Activated CD4-positive, CD25-positive, alpha-beta regulatory T cell (primary cell): ENCODE data around the gene CHRNB2.
"Not testable (repeated sequence)": the region's sequence is repeated elsewhere in the genome, so short reads cannot be mapped to it uniquely, and the experiment has no call there.

Experiments
- DNase-seq, 4 experiments: peaks; one replicate each; lab custom pipeline; 2025; lab: John Stamatoyannopoulos, UW

CHRNB2 gene, protein sequence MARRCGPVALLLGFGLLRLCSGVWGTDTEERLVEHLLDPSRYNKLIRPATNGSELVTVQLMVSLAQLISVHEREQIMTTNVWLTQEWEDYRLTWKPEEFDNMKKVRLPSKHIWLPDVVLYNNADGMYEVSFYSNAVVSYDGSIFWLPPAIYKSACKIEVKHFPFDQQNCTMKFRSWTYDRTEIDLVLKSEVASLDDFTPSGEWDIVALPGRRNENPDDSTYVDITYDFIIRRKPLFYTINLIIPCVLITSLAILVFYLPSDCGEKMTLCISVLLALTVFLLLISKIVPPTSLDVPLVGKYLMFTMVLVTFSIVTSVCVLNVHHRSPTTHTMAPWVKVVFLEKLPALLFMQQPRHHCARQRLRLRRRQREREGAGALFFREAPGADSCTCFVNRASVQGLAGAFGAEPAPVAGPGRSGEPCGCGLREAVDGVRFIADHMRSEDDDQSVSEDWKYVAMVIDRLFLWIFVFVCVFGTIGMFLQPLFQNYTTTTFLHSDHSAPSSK

DNA sequence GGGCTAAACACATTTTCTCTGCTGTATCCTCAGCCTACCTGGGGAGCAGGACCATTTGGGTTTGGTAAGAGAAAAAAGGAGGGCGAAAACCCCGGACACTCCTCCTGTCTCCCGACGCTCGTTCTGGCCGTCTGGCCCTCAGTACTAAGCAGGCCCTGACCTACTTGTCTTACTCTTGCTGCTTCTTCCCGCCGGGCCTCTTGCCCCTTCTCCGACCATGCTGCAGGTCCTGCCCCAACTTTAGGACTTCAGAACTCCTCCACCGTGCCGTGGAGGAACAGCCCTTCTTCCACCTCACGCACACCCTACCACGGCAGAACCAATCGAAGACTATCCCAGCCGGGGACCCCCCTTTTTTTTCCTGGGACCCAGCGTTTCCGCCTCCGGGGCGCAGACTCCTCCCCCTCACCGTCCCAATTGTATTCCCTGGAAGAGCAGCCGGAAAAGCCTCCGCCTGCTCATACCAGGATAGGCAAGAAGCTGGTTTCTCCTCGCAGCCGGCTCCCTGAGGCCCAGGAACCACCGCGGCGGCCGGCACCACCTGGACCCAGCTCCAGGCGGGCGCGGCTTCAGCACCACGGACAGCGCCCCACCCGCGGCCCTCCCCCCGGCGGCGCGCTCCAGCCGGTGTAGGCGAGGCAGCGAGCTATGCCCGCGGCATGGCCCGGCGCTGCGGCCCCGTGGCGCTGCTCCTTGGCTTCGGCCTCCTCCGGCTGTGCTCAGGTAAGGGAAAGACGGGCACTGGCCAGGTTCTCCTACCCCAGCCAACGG is at the start of gene CHRNB2:
Gene CHRNB2 (plus strand): TSS at position 393 of the 771 bp plus-strand sequence. CDS start 267 bp downstream, at position 660.
- peak; percentile 30 to 57 (median 44) for DNase-seq

DNA sequence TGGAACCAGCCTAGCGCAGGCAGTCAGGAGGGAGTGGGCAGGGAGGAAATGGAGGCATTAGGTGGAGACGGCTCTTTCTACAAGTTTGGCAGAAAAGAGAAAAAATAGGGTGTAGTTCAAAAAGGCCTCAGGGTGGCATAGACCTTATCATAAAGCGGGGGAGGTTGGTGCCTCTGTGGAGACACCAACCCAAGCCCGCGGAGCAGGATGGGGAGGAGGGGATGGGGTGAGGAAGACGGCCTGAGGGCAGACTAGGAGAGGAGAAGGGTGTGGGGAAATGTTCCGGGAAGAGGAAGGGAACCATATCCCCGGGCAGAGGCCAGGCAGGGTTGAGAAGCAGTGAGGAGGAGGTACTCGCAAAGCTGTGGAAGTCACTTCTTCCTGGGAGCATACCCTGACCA is 48.0 kb upstream of the CHRNB2 start:
- no peak for DNase-seq

DNA sequence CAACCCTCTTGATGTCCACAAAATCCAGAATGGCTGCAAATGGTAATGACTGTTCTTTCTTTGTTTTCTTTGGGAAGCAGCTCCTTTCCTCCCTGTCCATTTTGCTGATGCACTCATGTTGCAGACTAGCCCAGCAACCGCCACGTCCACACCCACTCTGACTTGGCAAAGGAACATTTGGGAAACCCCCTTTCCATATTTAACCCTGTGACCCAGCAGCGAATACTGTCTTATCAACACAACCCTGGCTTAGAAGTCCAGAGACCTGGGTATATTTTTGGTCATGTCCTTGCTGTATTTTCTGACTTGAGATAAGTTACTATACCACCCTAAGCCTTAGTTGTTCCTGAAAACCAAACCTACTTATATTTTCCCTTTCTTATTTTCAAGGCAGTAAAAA is 47.2 kb upstream of the CHRNB2 start:
- no peak for DNase-seq

DNA sequence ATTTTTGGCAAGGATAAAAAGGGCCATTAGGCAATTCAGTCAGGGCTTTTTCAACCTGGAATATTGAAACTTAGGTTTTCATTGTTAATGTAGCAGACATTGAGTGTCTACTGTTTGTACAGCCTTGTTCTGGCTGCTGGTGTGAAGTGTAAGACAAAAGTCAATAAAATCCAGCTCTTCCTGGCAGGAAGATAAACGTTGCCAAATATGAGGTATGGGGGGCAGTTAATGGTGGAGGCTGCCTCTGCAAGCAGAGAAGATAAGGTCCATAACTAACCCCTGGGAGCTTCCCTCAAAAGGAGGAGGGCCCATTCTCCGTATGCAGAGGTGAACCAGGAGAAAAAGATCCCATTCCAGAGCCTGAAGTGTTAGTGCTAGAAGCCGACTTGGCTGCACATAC is 45.9 kb upstream of the CHRNB2 start:
- DNase-seq, result no peak

DNA sequence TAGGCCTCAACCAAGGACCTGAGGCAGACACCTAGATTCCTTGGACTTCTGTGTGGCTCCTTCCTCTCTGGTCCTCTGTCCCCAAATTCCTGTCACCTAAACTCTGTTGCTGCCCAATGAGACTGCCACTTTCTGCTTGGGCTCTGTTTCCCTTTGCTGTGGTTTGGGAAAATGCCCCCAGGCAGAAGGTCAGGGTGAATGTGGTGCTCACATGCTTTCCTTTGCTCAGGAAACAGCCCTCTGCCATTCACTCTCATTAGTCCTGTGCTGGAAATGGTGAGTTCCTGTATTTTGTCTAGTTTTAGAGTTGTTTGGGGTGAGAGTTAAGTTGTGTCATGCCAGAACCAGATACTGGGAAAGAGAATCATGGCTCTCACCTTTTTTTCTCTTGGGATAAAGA is 42.7 kb upstream of the CHRNB2 start:
- DNase-seq, result no peak

DNA sequence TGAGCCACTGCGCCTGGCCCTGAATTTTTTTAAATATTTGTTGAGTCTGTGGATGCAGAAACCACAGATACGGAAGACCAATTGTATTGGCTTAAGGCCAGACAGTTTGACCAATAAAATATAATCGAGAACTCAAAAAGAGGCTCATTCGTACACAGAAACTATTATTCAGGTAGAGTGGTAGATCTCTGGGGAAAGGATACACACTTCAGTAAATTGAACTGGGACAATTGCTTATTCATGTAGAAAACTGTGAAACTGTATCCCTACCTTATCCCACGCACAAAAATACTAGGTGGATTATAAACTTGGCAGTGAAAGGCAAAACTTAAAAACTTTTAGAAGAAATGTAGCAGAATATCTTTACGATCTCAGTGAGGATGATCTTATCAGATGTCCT is 40.4 kb upstream of the CHRNB2 start:
- DNase-seq, result no peak

DNA sequence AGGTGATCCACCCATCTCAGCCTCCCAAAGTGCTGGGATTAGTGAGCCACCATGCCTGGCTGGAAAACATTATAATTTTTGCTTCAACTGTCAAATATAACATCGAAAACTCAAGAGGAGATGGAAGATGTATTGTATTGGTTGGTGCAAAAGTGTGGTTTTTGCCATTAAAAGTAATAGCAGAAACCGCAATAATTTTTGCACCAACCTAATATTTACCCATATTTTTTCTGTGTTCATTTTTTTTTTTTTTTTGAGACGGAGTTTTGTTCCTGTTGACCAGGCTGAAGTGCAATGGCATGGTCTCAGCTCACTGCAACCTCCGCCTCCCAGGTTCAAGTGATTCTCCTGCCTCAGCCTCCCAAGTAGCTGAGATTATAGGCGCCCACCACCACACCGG is 38.3 kb upstream of the CHRNB2 start:
- no peak for DNase-seq

DNA sequence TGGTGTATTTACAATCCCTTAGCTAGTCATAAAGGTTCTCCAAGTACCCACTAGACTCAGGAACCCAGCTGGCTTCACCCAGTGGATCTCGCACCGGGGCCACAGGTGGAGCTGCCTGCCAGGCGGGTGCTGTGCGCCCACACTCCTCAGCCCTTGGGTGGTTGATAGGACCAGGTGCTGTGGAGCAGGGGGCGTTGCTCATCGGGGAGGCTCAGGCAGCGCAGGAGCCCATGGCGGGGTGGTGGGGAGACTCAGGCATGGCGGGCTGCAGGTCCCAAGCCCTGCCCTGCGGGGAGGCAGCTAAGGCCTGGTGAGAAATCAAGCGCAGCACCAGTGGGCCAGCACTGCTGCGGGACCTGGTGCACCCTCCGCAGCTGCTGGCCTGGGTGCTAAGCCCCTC is 35.6 kb upstream of the CHRNB2 start:
- DNase-seq, result not testable (repeated sequence)

DNA sequence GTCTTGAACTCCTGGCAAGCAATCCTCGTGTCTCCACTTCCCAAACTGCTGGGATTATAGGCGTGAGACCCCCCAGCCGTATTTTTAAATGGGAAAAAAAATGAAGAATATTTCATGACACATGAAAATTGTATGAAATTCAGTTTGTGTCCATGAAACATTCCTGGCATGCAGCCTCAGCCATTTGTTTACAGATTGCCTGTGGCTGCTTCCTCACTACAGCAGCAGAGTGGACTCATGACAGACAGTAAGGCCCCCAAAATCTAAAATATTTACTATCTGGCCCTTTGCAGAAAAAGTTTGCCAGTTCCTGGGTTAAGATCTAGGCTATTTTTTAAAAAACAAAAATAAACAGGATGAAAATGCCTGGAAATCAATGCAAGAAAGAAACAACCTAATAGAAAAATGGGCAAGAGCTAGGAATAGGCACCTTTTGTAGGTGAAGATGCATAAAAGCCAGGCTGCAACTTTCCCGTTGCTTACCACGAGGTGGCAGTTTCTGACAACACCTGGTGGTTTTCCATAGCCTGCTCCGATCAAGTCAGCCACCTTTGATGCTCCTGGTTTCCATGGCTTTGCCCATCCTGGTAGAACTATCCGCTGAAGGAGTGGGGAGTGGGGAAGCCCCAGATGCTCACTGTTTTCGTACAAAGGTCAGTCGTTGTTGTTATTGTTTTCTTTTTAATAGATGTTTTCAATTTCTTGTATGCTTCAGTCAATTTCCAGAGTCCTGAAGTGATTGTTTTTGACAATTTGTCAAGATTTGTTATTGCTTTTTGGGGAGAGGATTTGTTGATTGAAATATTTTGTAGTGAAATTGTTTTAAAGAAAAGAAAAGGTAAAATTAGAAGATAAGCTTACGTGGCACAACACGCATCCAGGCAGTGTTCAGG is 33.4 kb upstream of the CHRNB2 start:
- DNase-seq, result no peak

DNA sequence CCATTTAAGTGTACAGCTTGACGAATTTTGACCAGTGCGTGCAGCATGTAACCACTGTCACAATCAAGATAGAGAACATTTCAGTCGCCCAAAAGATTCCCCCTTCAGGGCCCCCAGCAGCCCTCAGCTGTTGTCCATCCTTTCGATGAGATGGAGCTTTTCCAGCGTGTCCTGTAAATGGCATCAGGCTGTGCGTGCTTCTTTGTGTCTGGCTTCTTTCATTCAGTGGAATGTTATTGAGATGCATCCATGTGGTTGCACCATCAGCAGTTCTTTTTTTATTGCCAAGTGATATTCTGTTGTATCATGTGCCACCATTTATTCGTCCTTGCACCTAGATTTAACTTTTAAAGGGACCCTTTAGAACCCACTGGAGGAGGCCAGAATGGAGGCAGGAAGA is 31.0 kb upstream of the CHRNB2 start:
- no peak for DNase-seq

DNA sequence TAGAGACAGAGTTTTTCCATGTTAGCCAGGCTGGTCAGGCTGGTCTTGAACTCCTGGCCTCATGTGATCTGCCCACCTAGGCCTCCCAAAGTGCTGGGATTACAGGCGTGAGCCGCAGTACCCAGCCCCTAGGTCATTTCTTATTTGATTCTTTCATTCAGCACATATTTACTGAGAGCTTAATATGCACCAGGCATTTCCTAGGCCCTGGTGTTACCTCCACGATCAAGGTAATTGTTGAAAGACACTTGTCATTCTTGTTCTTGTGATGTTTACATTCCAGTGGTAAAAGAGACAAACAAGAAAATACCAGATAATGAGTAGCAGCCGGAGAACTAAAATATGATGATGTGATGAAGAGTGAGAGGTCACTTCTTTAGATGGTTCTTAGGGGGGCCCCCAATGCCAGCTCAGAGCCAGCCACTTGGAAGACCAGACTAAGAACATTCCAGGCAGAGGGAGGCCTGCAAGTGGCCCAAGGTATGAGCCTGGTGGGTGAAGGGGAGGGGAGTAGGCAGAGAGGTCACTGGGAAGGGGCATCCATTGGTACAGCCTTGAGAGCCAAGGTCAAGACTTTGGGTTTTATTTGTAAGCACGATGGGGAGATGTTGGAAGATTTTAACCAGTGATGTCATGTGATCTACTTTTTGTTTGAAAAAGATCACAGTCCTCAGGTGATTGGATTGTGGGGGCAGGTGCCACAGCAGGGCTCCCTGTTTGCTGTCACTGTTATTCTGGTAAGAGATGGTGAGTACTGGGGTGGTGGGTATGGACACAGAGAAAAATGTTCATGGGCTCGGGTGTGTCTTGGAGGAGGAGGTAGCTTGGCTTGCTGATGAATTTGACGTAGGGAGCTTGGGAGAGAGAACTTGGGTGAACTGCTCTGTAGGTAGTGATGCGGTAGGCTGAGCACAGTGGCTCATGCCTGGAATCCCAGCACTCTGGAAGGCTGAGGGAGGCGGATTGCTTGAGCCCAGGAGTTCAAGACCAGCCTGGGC is 27.8 kb upstream of the CHRNB2 start:
- DNase-seq, result no peak

DNA sequence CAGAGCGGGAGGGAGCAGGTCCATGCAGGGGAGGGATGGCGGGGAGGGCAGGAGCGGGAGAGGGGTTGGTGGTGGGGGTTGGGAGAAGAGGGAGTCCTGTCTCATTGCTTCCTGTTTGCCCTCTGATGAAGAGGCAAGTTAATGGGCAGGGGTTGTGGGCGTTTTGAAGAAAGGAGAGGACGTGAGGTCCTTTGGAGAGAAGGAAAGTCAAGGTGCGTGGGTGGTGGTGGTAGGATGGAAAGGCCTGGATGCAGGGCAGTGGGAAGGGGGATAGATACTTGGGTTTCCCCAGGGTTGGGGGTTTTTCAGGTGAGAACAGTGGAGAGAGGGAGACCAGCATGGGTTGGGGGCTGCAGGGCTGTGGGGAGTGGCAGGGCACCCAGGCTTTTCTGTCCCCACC is 26.3 kb upstream of the CHRNB2 start:
- DNase-seq, result no peak

DNA sequence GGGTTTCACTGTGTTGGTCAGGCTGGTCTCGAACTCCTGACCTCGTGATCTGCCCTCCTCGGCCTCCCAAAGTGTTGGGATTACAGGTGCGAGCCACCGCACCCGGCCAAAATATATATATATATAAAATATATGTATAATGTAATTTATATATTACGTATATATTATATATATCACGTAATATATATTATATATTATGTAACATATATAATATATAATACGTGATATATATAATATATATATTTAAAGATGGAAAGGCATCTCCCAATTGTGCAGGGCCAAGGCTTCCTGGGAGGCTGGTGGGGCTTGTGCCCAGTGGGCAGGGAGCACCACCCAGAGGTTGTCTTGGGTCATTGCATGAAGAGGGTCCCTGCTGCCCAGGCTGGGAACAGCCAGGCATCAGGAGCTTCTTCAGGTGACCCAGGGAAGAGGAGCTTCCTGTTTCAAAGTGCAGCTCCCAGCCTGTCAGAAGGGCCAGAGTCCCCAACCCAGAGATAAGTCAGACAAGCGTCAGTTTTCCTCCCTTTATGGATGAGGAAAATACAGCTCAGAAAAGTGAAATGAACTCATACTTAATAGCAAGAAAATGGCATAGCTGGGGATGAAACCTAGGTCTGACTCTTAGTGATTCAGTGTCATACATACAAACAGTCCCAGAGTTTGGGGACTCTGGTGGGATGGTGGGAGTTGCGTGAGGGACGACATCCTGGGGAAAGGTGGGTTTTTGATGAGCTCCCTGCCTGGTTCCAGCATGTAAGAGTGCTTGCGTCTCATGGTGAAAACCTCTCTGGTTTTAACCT is 21.1 kb upstream of the CHRNB2 start:
- peak in 3 of 4 experiments; percentile 3 to 8 (median 3) for DNase-seq

DNA sequence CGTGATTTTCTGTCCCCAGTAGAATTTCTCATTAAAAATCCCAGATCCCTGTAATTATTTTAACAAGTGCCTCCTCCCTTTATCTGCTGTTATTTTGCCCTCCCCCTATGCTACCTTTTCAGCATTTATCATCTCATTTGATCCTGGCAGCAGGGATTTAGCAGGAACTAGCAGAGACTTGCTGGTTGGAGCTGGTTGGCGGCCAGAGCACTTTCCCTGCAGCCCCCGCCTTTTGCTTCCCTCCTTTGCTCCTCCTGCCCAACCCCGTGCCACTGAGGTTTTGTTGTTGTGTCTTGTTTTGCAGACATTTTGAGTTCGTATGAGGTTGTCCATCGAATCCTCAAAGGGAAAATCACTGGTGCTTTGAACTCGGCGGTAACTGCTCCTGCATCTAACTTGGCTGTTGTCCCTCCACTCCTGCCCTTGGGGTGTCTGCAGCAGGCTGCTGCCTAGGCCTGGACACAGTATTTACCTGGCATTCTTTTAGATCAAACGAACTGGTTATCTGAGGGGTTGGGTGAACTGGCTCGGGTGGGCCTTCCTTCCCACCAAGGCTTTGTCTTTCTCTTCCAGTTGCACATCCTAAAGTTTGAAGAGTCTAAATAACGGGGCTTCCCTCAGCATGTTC is 20.4 kb upstream of the CHRNB2 start:
- no peak for DNase-seq

DNA sequence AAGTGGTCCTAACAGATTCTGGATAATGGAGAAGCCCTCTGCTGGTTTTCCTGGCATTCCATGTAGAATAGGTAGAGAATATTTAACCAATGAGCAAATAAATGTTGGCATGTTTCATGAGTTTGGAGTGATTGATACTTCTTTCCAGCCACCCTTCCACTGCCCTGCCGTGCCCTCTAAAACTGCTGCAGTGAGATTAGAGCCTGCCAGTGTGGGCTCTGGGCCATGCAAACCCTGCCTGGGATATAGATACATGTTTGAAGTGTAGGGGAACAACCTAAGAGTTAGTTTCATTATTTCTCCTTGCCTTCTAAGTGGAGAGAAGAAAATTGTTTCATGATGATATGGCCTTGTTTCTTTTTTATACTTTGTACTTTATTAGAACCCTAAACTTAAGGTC is 19.6 kb upstream of the CHRNB2 start:
- DNase-seq, result no peak

DNA sequence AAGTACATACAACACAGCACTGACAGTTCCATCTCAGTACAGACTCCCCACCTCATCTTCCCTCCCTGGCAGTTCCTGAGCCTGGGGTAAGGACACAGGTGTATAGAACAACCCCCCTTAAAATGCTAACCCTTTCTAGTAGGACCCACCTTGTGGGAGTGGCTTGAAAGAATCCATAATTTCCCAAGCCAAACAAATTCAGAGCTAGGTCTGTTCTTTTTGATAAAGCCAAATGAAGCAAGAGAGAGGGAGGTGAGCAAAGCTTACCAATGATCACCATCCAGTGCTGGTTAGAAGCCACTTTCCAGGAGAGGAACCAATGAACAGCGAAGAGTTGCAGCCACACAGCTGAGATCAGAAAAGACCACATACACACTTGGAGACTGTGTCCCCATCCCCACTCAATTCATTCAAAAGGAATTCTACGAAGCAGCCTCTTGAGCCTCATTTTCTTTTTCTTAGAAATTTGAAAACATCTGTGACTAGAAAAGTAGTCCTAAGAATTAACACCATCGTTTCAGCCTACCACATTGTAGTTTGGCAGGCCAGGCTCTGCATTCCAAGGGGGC is 18.3 kb upstream of the CHRNB2 start:
- no peak for DNase-seq

DNA sequence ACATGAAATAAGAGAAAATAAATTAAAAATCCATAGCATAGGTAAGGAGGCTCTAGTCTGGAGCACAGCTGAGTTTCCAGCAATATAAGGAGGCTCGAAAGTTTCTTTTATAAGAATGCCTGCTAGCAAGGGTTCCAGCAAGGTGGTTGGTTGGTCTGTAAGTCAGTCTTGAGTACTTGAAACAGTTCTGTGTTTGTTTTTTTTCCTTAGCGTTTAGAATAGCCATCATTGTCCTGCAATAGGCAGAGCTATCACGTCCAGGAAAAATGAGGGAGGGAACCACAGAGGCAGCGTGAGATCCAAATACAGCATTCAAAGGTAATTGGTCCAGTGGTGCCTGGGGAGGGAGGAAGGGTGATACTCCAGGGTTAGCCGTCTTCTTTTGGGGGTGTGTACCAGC is 17.5 kb upstream of the CHRNB2 start:
- no peak for DNase-seq

DNA sequence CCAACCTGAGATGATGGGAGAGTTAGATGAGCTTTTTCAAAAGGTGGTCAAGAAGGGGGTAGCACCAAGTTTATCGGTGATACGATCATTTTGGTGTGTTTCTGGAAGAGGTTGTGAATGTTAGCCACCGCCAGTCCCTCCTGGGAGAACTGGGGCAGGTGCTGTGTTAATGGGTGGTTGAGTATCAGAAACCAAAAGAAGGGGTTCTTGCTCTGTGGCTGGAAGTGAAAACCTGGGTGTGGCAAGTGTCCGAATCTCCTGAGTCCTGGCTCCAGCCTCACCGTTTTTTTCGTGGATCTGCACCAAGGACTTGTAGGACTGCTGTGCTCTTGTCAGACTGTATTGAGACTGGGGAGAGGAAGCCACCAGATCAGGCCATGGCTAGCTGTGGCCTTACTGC is 16.9 kb upstream of the CHRNB2 start:
- DNase-seq, result no peak

DNA sequence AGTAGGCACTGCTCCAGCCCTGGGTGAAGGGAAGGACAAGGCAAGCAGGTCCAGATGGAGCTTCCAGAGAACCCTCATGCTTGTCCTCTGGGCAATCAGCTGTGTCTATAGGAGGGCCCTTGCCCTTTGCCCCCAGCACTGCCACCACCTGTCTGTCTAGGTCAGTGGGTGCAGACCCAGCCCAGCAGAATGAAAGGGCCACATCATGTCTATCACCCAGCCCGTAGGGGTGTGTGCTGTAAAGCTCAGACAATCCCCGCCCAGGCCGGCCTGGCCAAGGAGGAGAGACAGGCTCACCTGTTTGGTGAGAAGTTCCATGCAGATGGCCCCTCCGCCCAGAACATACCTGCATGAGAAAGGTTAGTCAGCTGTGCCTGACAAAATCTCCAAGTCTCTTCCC is 16.1 kb upstream of the CHRNB2 start:
- no peak for DNase-seq
